GM13977 (cell line): ENCODE results near the gene EIF4G3.

Experiments
- DNase-seq: peaks from one replicate; pipeline ENCODE4 v3.0.0; 2012; ENCODE audit warnings: low spot score
- CTCF ChIP-seq: IDR thresholded peaks from 2 replicates; pipeline ENCODE4 v1.5.1; 2012; ENCODE audit warnings: mild to moderate bottlenecking, control low read depth; ENCODE audit not compliant: insufficient read depth; ENCODE audit errors: extremely low read depth, missing control alignments
- in situ Hi-C: fragments of 300-500 bp; cut with MboI; formaldehyde crosslinking; loops from one replicate; pipeline ENCODE4 v1.12.0; 2022; ENCODE audit warnings: low sequenced_read_pairs, low pct_unique_long_range_greater_than_20kb, mixed read lengths, inconsistent platforms; ENCODE audit not compliant: unreplicated experiment

The EIF4G3 gene

DNA sequence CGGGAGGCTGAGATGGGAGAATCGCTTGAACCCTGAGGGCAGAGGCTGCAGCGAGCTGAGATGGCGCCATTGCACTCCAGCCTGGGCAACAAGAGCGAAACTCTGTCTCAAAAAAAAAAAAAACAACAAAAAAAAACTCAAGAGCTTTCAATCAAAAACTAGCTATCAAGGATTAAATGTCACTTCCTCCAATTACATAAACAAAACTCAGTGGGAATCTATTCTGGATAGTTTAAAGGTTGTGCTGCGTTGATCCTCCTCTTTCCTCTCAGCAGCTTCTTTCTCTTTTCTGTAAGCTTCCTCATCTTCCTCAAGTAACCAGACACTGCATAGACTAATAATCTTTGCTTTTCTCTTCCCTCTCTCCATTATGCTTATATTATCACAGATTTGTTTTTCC, 20.7 kb downstream of the EIF4G3 start:
- in situ Hi-C loops, result no loop called here
- no peak for TF ChIP-seq CTCF
- no peak for DNase-seq

DNA sequence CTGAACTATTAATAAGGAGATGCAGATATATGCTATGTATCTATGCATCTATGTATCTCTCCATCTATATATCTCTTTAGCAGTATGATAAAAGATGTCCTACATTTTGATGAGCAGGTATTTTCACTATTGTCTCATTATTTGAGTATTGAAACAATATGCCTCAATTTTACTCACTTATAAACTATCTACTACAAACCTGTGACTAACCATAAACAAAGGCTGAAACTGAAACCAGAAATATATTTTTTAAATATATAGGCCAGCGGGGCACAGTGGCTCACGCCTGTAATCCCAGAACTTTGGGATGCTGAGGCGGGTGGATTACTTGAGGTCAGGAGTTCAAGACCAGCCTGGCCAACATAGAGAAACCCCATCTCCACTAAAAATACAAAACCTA, 22.0 kb downstream of the EIF4G3 start:
- no peak for DNase-seq
- in situ Hi-C loops, result no loop called here
- no peak for TF ChIP-seq CTCF

DNA sequence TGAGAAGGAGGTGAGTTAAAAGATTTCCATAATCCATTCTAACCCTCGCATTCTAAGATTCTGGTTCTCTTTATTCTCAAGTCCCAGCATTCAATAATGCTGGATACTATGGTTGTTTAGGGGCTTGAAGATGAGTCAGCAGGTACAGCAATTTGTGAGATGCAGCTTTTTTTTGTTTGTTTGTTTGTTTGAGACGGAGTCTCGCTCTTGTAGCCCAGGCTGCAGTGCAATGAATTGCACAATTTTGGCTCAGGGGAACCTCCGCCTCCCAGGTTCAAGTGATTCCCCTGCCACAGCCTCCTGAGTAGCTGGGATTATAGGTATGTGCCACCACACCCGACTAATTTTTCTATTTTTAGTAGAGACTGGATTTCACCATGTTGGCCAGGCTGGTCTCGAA, 23.3 kb downstream of the EIF4G3 start:
- TF ChIP-seq CTCF, result no peak
- no peak for DNase-seq
- in situ Hi-C loops, result no loop called here

DNA sequence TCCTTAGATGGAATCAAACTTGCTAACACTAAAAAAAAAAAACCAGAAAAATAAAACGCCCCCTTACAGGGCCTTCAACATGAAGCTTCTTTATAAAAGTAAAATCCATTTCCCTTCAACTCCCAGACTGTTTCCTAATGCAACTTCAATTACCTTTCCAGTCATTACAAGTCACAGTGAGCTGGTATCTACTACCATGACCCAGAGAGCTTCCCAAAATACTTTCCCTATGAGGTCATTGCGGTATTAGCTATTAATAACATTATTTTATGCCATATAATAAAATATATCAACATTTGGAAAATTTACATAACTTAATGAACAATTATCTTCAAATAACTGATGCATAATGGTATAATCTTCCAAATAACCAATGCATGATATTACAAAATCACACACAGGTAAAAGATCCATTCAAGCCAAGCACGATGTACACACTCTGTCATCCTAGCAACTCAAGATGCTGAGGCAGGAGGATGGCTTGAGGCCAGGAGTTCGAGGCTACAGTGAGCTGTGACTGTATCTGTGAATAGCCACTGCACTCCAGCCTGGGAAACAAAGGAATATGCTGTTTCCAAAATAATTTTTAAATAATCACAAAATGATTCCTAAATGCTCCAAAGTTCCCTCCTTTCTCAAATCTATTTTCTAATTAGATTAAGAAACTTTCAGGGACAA, 24.1 kb downstream of the EIF4G3 start:
- in situ Hi-C loops, result no loop called here
- no peak for TF ChIP-seq CTCF
- DNase-seq, result no peak

DNA sequence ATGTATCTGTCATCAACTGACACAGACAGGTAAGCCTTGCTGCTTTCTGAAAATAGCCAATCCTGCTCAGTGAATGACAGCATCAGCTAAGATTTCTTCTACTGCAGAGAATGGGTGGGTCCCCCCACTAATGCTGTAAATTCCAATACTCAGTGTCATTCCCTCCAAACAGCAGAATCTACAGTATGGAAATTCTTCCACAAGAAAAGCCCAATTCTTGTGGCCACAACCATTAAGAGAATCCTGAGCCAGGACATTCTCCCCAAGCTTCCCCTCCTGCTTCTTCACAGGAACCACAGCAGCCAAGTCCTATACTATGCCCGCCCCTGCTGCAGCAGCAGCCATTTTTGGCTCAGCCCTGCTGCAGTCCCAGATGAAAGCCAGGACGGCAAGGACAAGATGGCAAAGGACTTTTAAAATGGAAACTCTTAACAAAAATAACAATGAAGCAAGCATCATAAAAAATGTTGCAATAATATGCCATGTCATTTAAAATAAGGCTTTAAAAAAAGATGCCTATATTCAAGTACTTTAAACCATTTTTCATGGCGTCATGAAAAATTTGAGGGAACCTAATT, 26.8 kb downstream of the EIF4G3 start:
- in situ Hi-C loops, result no loop called here
- no peak for DNase-seq

GRCh38 chr1:21149430-21149854, 27.3 kb downstream of the EIF4G3 start:
- in situ Hi-C loops, result no loop called here
- TF ChIP-seq CTCF, result no peak
- DNase-seq, result no peak

More for the DNA sequence above, 26.8 kb downstream of the EIF4G3 start:
- TF ChIP-seq CTCF, result no peak
